H9 (cell line): ENCODE data around the gene KRTAP12-4. TPM values are rescaled to one million over a fixed set of nuclear protein-coding genes. Genes with fewer than 3 reads are reported as not detected.

Experiments
- DNase-seq: peaks from one replicate; pipeline ENCODE4 v3.0.0-alpha.2; 2017
- H2AFZ ChIP-seq: one replicate; pipeline ENCODE4 v1.6.1; 2013; ENCODE audit warnings: mild to moderate bottlenecking, low read length, control low read depth, moderate library complexity
- H2AK5ac ChIP-seq: 2 replicates; pipeline ENCODE4 v1.6.1; 2013; ENCODE audit warnings: low read length, control low read depth, mixed read lengths; ENCODE audit not compliant: insufficient read length
- H2BK120ac ChIP-seq: one replicate; pipeline ENCODE4 v1.6.1; 2013; ENCODE audit warnings: low read depth, mild to moderate bottlenecking, low read length, control low read depth, inconsistent platforms; ENCODE audit not compliant: poor library complexity, severe bottlenecking
- H2BK12ac ChIP-seq: 2 replicates; pipeline ENCODE4 v1.6.1; 2013; ENCODE audit warnings: low read length, control low read depth, mixed read lengths, low read depth; ENCODE audit not compliant: insufficient read length
- H2BK15ac ChIP-seq: 2 replicates; pipeline ENCODE4 v1.6.1; 2013; ENCODE audit warnings: low read depth, low read length, control low read depth
- H2BK20ac ChIP-seq: one replicate; pipeline ENCODE4 v1.6.1; 2013; ENCODE audit warnings: low read depth, mild to moderate bottlenecking, low read length, control low read depth, inconsistent platforms; ENCODE audit not compliant: poor library complexity, severe bottlenecking
- H2BK5ac ChIP-seq: 2 replicates; pipeline ENCODE4 v1.6.1; 2013; ENCODE audit warnings: low read length, control low read depth, mixed read lengths; ENCODE audit not compliant: insufficient read length
- H3K14ac ChIP-seq: 2 replicates; pipeline ENCODE4 v1.6.1; 2013; ENCODE audit warnings: low read length, control low read depth; ENCODE audit not compliant: insufficient read depth
- H3K18ac ChIP-seq: 2 replicates; pipeline ENCODE4 v1.6.1; 2013; ENCODE audit warnings: low read depth, mild to moderate bottlenecking, mixed read lengths, low read length, control low read depth; ENCODE audit not compliant: insufficient read length
- H3K23ac ChIP-seq: 2 replicates; pipeline ENCODE4 v1.6.1; 2013; ENCODE audit warnings: low read length, control low read depth, mixed read lengths, low read depth; ENCODE audit not compliant: insufficient read length
- H3K23me2 ChIP-seq: 2 replicates; pipeline ENCODE4 v1.6.1; 2013; ENCODE audit warnings: low read depth, mild to moderate bottlenecking, mixed read lengths, low read length, control low read depth; ENCODE audit not compliant: insufficient read length, poor library complexity, severe bottlenecking
- H3K27ac ChIP-seq: 2 replicates; pipeline ENCODE4 v1.5.1; 2013; ENCODE audit warnings: low read length, control low read depth, mixed read lengths, low read depth; ENCODE audit not compliant: insufficient read length
- H3K27me3 ChIP-seq: 2 replicates; pipeline ENCODE4 v1.6.1; 2013; ENCODE audit warnings: low read length, control low read depth, inconsistent platforms; ENCODE audit not compliant: insufficient read depth
- H3K4ac ChIP-seq: 2 replicates; pipeline ENCODE4 v1.6.1; 2013; ENCODE audit warnings: low read depth, mild to moderate bottlenecking, control low read depth, inconsistent platforms, low read length, moderate library complexity
- H3K4me1 ChIP-seq: 2 replicates; pipeline ENCODE4 v1.6.1; 2013; ENCODE audit warnings: low read length, control low read depth, inconsistent platforms; ENCODE audit not compliant: insufficient read depth
- H3K4me2 ChIP-seq: 2 replicates; pipeline ENCODE4 v1.6.1; 2013; ENCODE audit warnings: low read length, control low read depth, mixed read lengths; ENCODE audit not compliant: insufficient read length, insufficient read depth
- H3K56ac ChIP-seq: 2 replicates; pipeline ENCODE4 v1.6.1; 2013; ENCODE audit warnings: low read depth, mild to moderate bottlenecking, mixed read lengths, low read length, control low read depth; ENCODE audit not compliant: insufficient read length
- H3K79me1 ChIP-seq: 2 replicates; pipeline ENCODE4 v1.6.1; 2013; ENCODE audit warnings: low read depth, mild to moderate bottlenecking, moderate library complexity, low read length, control low read depth, inconsistent platforms; ENCODE audit not compliant: insufficient read depth, poor library complexity, severe bottlenecking
- H3K79me2 ChIP-seq: 2 replicates; pipeline ENCODE4 v1.6.1; 2013; ENCODE audit warnings: low read length, control low read depth, inconsistent platforms; ENCODE audit not compliant: insufficient read depth
- H3K9ac ChIP-seq: 2 replicates; pipeline ENCODE4 v1.6.1; 2013; ENCODE audit warnings: low read length, control low read depth, mixed read lengths; ENCODE audit not compliant: insufficient read length; ENCODE audit errors: extremely low read depth
- H3K9me3 ChIP-seq: one replicate; pipeline ENCODE4 v1.6.1; 2013; ENCODE audit warnings: low read depth, low read length, inconsistent platforms; ENCODE audit not compliant: control insufficient read depth
- H3T11ph ChIP-seq: one replicate; pipeline ENCODE4 v1.6.1; 2013; ENCODE audit warnings: mild to moderate bottlenecking, low read length, control low read depth, inconsistent platforms
- H4K20me1 ChIP-seq: one replicate; pipeline ENCODE4 v1.6.1; 2013; ENCODE audit not compliant: control insufficient read depth, insufficient read length, insufficient read depth
- H4K5ac ChIP-seq: 2 replicates; pipeline ENCODE4 v1.6.1; 2013; ENCODE audit warnings: low read depth, mild to moderate bottlenecking, mixed read lengths, low read length, control low read depth; ENCODE audit not compliant: insufficient read length
- H4K8ac ChIP-seq: replicated peaks from 2 replicates; pipeline ENCODE4 v1.6.1; 2013; ENCODE audit warnings: low read length, control low read depth, mixed read lengths, low read depth; ENCODE audit not compliant: insufficient read length
- H4K91ac ChIP-seq: 2 replicates; pipeline ENCODE4 v1.6.1; 2013; ENCODE audit warnings: low read depth, mild to moderate bottlenecking, moderate library complexity, mixed read lengths, low read length, control low read depth; ENCODE audit not compliant: insufficient read length
- H3K27ac Mint-ChIP-seq, 3 experiments: 2 replicates in 2 of 3; 3 replicates in 1 of 3; pipeline ENCODE4 v1.8.0; 2020 to 2021; ENCODE audit warnings: mixed read lengths in 3 of 3, mild to moderate bottlenecking in 1 of 3, moderate library complexity in 1 of 3
- H3K27me3 Mint-ChIP-seq: 2 replicates; pipeline ENCODE4 v1.8.0; 2021; ENCODE audit warnings: low read depth, mild to moderate bottlenecking, moderate library complexity, mixed read lengths
- H3K36me3 Mint-ChIP-seq, 3 experiments: 2 replicates in 2 of 3; 3 replicates in 1 of 3; pipeline ENCODE4 v1.8.0; 2020 to 2021; ENCODE audit warnings: low read depth in 3 of 3, mixed read lengths in 3 of 3; ENCODE audit not compliant: insufficient read depth in 1 of 3
- H3K4me1 Mint-ChIP-seq, 2 experiments: 2 replicates each; pipeline ENCODE4 v1.8.0; 2020; ENCODE audit warnings: mixed read lengths in 2 of 2
- H3K4me3 Mint-ChIP-seq, 2 experiments: 2 replicates in 1 of 2; 3 replicates in 1 of 2; pipeline ENCODE4 v1.8.0; 2020 to 2021; ENCODE audit warnings: mild to moderate bottlenecking in 2 of 2, mixed read lengths in 2 of 2, moderate library complexity in 1 of 2
- H3K9me3 Mint-ChIP-seq, 2 experiments: 2 replicates in 1 of 2; 3 replicates in 1 of 2; pipeline ENCODE4 v1.8.0; 2020; ENCODE audit warnings: mild to moderate bottlenecking in 2 of 2, mixed read lengths in 2 of 2, moderate library complexity in 1 of 2
- CTCF ChIP-seq: fragments of 200-600 bp; sonication (generic); conservative IDR thresholded peaks from 3 replicates; pipeline ENCODE4 v1.8.0; 2021; ENCODE audit warnings: antibody characterized with exemption, mild to moderate bottlenecking
- total RNA-seq: library from RNA; stranded (reverse); gene quantifications from 2 replicates; pipeline ENCODE4 v1.2.1, GENCODE V29; 2021

KRTAP12-4 gene
- total RNA-seq, 1 experiment from 2014 or later = not detected

- no peak for DNase-seq
- H3K4me1 Mint-ChIP-seq = peaks cover 6 to 7% of the 10 kb centered on the region in 2 experiments; a peak in 3 of 4 replicates
These were observed 30.9 kb downstream of the KRTAP12-4 start for GRCh38 chr21:44623575-44623974.

More at GRCh38 chr21:44623575-44623974, 30.9 kb downstream of the KRTAP12-4 start:
- Histone ChIP-seq H3K56ac (no peak overlapping the region), H2AFZ (no peak overlapping the region), H2BK120ac (no peak overlapping the region), H3K14ac (no peak overlapping the region), H3K9ac (no peak overlapping the region), H4K5ac (no peak overlapping the region), H3K27me3 (no peaks in the 10 kb centered on the region), H4K20me1 (no peaks in the 10 kb centered on the region), H2BK20ac (no peak overlapping the region), H3K9me3 (peaks cover 4% of the 10 kb centered on the region), H3K79me1 (no peaks in the 10 kb centered on the region), H3K4ac (no peak overlapping the region), H3K79me2 (no peaks in the 10 kb centered on the region), H3K27ac (no peak overlapping the region), H3K4me2 (no peak overlapping the region), H3K23ac (no peak overlapping the region), H3T11ph (no peak overlapping the region), H4K91ac (no peak overlapping the region), H2BK12ac (no peak overlapping the region), H3K23me2 (no peaks in the 10 kb centered on the region), H4K8ac (no peak overlapping the region), H3K18ac (no peak overlapping the region), H2AK5ac (no peak overlapping the region), H2BK5ac (no peak overlapping the region), H3K4me1 (no peaks in the 10 kb centered on the region), H2BK15ac (no peak overlapping the region)
- Mint-ChIP-seq H3K36me3 (peaks cover 12 to 46% (median 30%) of the 10 kb centered on the region in 3 experiments), H3K27ac (no peak overlapping the region), H3K27me3 (peaks cover 5% of the 10 kb centered on the region), H3K4me3 (no peak overlapping the region), H3K9me3 (peaks cover 50 to 54% of the 10 kb centered on the region in 2 experiments)
- TF ChIP-seq CTCF = no peak
